ENCODE measurements around the gene ITGA7.
"Not testable (repeated sequence)": the region's sequence is repeated elsewhere in the genome, so short reads cannot be mapped to it uniquely, and the experiment has no call there.

The ITGA7 gene

GRCh38 chr12:55679691-55680090, 28.0 kb downstream of the ITGA7 start:
- no peak for DNase-seq

- DNase-seq = no peak
Observed at GRCh38 chr12:55676707-55677106, 31.0 kb downstream of the ITGA7 start.

- DNase-seq = no peak
Observed at GRCh38 chr12:55675666-55676065, 32.0 kb downstream of the ITGA7 start.

- DNase-seq = no peak
Observed at GRCh38 chr12:55673638-55674037, 34.1 kb downstream of the ITGA7 start.

GRCh38 chr12:55671746-55672145, 36.0 kb downstream of the ITGA7 start:
- no peak for DNase-seq

- no peak for DNase-seq
Observed at GRCh38 chr12:55670276-55670675, 37.4 kb downstream of the ITGA7 start.

GRCh38 chr12:55666508-55666907, 41.2 kb downstream of the ITGA7 start:
- no peak for DNase-seq

- no peak for DNase-seq
Observed at GRCh38 chr12:55664826-55665225, 42.9 kb downstream of the ITGA7 start.

- DNase-seq = no peak
Observed at GRCh38 chr12:55663391-55663790, 44.3 kb downstream of the ITGA7 start.

GRCh38 chr12:55659486-55660385, 48.0 kb downstream of the ITGA7 start:
- no peak for DNase-seq

GRCh38 chr12:55658635-55659391, 48.9 kb downstream of the ITGA7 start:
- no peak for DNase-seq

- no peak for DNase-seq
Observed at GRCh38 chr12:55658212-55658611, 49.5 kb downstream of the ITGA7 start.

GRCh38 chr12:55657212-55657611, 50.5 kb downstream of the ITGA7 start:
- DNase-seq = no peak

GRCh38 chr12:55654511-55655214, 53.0 kb downstream of the ITGA7 start:
- no peak for DNase-seq

- no peak for DNase-seq
Observed at GRCh38 chr12:55653031-55653430, 54.7 kb downstream of the ITGA7 start.

- DNase-seq = no peak
Observed at GRCh38 chr12:55652352-55652751, 55.4 kb downstream of the ITGA7 start.

- no peak for DNase-seq
Observed at GRCh38 chr12:55651299-55651683, 56.4 kb downstream of the ITGA7 start.

- DNase-seq = not testable (repeated sequence)
Observed at GRCh38 chr12:55650620-55651298, 56.9 kb downstream of the ITGA7 start.

GRCh38 chr12:55647027-55647426, 60.7 kb downstream of the ITGA7 start:
- DNase-seq = no peak

- no peak for DNase-seq
Observed at GRCh38 chr12:55644591-55644990, 63.1 kb downstream of the ITGA7 start.

- no peak for DNase-seq
Observed at GRCh38 chr12:55642669-55643068, 65.0 kb downstream of the ITGA7 start.

- no peak for DNase-seq
Observed at GRCh38 chr12:55642267-55642666, 65.4 kb downstream of the ITGA7 start.

- DNase-seq = no peak
Observed at GRCh38 chr12:55641595-55641994, 66.1 kb downstream of the ITGA7 start.

Measured in NCI-H1105 (cell line).